ENCODE measurements around the gene GRID1.

DNA sequence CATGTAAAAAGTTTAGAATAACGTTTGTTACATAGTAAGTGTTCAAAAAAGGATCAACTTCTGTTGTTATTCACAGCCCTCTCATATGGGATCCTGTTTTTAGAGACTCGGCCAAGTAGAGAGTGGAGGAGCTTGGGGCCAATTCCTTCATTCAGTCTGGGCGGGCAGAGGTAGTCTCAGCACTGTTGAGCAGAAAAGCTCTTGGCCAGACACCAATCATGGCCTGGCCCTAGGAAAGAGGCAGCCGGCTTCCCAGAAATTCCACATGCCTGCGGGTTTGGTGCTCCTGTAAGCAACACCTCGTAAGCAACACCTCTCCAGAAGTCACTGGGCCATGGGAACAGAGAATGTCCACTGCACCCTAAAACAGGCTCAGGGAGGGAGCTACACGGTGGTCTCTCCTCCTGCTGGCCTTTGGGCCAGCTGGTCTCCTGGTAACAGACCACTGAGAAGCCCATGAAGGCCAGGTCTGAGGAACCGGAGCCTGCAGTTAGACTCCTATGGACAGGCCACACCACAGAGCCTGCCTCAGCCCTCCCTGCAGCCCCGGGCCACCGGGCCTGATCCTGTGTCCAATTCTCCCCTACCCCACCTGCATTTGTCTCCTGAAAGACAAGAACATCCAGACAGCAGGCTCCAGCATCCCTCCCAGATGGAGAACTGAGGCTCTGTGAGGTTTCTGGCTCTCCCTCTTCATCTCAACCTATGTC is 149.1 kb downstream of the GRID1 start:
- TF ChIP-seq GATA2 (IDR thresholded peaks at IDR 0.05; ENCODE audit: low read depth, low read length) = no peak
- TF ChIP-seq GATA3 (IDR thresholded peaks at IDR 0.05; ENCODE audit: low read depth, low read length) = no peak

All from SH-SY5Y (cell line).